Liver (tissue), 3 donors: ENCODE data around the gene PNCK.
"Not testable (repeated sequence)": the region's sequence is repeated elsewhere in the genome, so short reads cannot be mapped to it uniquely, and the experiment has no call there.

ENCODE experiments used
- GABPA ChIP-seq, 2 donors: IDR thresholded peaks in 1 of 2; conservative IDR thresholded peaks in 1 of 2; 2 replicates each; pipeline ENCODE4 v1.6.1; 2016; ENCODE audit warnings: antibody characterized with exemption in 2 of 2, mild to moderate bottlenecking in 1 of 2, moderate library complexity in 1 of 2
- JUND ChIP-seq, 2 donors: IDR thresholded peaks; 2 replicates each; pipeline ENCODE4 v1.6.1; 2016; ENCODE audit warnings: antibody characterized with exemption in 2 of 2
- SP1 ChIP-seq: IDR thresholded peaks from 2 replicates; pipeline ENCODE4 v1.6.1; 2018; ENCODE audit warnings: antibody characterized with exemption, mild to moderate bottlenecking
- TAF1 ChIP-seq: conservative IDR thresholded peaks from 2 replicates; pipeline ENCODE4 v1.6.1; 2016; ENCODE audit warnings: antibody characterized with exemption, mild to moderate bottlenecking
- YY1 ChIP-seq: IDR thresholded peaks from 2 replicates; pipeline ENCODE4 v1.6.1; 2016; ENCODE audit warnings: antibody characterized with exemption, mild to moderate bottlenecking
- TF ChIP-seq, protein P1 (sequence below): fragments of 150-350 bp; IDR thresholded peaks from 2 replicates; pipeline ENCODE4 v1.5.1; 2017; ENCODE audit warnings: improper control_type of control experiment, low read depth, low read length; ENCODE audit not compliant: missing input control
- TF ChIP-seq, protein P2 (sequence below): IDR thresholded peaks from 2 replicates; pipeline ENCODE4 v1.6.1; 2016; ENCODE audit warnings: antibody characterized with exemption
- donor health status: healthy.
- donor health status: healthy.

DNA sequence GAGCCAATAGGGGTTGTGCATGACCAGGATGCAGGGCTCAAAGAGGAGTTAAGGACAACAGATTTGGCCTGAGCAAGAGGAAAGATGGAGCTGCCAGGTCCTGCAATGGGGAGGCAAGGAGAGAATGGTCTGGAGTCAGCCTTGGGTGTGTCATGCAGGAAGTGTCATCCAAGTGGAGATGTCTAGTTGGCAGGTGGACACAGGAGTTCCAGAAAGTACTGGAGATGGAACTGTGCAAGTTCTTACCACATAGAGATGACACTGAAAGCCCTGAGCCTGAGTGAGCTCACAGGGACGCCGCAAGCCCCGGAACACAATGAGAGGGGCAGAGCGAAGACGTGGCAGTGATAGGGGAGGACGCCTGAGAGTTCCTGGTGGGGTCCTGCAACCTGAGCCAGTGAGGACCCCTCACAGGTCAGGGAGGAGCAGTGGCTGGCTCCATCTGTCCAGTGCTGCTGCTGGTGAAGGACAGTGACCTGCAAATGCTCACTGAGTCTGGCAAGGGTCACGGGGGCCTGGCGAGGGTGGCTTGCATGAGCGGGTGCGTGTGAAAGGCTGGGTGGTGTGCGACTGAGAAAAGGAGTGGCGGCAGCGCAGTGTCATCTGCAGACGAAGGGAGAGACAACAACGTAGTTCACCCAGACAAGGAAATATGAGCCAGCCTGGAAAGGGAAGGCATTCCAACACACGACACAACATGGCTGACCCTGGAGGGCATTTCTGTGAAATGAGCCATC lies 23.5 kb upstream of the PNCK start:
- TF ChIP-seq, protein P1, sequence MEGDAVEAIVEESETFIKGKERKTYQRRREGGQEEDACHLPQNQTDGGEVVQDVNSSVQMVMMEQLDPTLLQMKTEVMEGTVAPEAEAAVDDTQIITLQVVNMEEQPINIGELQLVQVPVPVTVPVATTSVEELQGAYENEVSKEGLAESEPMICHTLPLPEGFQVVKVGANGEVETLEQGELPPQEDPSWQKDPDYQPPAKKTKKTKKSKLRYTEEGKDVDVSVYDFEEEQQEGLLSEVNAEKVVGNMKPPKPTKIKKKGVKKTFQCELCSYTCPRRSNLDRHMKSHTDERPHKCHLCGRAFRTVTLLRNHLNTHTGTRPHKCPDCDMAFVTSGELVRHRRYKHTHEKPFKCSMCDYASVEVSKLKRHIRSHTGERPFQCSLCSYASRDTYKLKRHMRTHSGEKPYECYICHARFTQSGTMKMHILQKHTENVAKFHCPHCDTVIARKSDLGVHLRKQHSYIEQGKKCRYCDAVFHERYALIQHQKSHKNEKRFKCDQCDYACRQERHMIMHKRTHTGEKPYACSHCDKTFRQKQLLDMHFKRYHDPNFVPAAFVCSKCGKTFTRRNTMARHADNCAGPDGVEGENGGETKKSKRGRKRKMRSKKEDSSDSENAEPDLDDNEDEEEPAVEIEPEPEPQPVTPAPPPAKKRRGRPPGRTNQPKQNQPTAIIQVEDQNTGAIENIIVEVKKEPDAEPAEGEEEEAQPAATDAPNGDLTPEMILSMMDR = not testable (repeated sequence)
- not testable (repeated sequence) for TF ChIP-seq TAF1; YY1; SP1; GABPA (IDR thresholded peaks at IDR 0.05 in 1 of 2, conservative IDR thresholded peaks at IDR 0.05 in 1 of 2); JUND (IDR thresholded peaks at IDR 0.05)
- TF ChIP-seq, protein P2, sequence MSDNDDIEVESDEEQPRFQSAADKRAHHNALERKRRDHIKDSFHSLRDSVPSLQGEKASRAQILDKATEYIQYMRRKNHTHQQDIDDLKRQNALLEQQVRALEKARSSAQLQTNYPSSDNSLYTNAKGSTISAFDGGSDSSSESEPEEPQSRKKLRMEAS = not testable (repeated sequence)
